ENCODE measurements around the gene NCOA1.
"Not testable (repeated sequence)": the region's sequence is repeated elsewhere in the genome, so short reads cannot be mapped to it uniquely, and the experiment has no call there.

NCOA1 gene

DNA sequence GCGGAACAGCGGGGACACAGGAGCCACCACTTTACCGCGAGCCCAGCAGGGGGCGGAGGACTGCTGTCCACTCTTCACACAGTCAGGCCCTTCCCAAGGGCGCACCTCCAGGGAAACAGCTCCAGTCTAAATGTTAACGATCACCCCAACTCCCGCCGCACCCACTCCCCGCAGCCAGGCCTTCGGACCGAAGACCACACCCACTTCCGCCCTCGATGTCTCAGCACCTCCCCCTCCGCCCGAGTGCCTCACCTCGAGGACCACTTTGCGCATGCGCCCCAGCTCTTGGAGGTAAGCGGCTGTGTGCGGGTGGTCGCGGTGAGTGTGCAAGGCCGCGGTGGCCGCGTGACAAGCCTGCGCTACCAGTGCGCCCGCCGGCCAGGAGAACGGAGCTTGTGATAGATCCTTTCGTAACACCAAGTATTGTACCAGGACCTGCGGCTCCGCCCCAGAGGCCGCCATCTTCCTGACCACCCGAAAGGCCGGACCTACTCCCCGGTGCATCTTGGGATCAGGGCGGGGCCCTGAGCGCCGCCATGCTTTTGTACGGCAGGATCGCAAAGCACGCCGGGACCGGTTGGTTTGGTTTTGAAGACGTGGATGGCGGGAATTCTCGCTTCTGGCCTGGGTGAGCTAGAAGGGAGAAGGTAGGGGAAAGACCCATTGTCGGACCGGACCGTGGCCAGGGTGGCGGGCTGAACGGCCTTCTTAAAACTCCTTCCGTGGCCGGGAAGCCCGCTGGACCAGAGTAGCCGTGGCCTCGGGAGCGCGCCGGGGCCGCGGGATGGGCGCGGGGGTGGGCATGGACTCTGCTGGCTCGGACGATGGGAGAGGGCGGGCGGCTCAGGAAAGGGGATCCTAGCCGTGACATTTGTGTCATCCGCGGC, 302.1 kb downstream of the NCOA1 start, which contains the start of the genes CENPO and PTRHD1:
Gene CENPO (plus strand): TSS at position 552 of the 887 bp plus-strand sequence. CDS start 495 bp downstream, outside the sequence.
Gene PTRHD1 (minus strand): TSS at position 518 of the 887 bp plus-strand sequence. CDS start 14 bp downstream, at position 504.
- DNase-seq (ENCODE audit: low read depth) = peak; percentile 88

DNA sequence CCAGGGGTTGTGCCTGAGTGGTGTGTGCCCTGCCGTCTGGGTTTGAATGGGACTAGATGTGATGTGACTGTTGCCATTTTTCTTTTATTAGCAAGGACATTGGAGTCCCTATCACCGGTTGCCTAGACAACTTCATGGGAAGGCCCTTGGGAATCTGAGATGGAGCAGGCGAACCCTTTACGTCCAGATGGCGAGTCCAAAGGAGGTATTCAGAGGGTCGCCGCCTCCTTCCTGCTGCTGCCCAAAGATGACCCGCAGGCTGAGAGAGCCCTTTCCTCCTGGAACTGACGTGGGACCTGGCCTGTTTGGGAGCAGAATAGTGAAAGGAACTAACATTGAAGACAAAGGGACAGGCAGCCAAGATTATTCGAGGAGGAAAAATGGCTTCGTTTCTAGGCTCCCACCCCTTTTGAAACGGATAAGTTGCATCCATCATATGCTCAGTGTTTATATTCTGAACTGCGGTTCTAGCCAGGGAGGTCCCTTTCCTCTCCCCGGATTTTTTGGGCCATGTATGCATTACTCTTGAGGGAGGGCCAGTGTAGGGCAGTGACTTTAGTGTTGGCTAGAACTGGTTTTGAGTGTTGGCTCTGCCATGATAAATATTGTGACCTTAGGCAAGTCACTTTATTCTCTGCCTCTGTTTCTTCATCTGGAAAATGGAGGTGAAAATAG, 302.8 kb downstream of the NCOA1 start:
- no peak for DNase-seq (ENCODE audit: low read depth)

DNA sequence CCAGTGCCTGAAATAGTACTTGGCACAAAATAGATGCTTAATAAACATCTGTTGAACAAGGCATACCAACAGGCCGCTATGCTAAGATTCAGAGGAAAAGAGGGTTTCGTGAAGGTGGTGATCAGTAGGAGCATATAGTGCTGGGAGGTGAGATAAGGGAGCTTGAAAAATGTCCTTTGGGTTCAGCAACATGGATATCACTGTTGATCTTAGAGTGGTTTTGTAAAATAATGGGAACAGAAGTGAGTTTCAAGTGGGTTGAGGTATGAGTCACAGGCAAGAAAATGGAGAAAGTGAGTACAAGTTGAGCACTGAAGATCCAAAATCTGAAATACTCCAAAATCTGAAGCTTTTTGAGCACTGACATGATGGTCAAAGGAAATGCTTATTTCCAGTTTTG, 306.6 kb downstream of the NCOA1 start:
- no peak for DNase-seq (ENCODE audit: low read depth)

DNA sequence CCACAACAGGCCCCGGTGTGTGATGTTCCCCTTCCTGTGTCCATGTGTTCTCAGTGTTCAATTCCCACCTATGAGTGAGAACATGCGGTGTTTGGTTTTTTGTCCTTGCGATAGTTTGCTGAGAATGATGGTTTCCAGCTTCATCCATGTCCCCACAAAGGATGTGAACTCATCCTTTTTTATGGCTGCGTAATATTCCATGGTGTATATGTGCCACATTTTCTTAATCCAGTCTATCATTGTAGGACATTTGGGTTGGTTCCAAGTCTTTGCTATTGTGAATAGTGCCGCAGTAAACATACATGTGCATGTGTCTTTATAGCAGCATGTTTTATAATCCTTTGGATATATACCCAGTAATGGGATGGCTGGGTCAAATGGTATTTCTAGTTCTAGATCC, 309.4 kb downstream of the NCOA1 start:
- DNase-seq (ENCODE audit: low read depth) = not testable (repeated sequence)

DNA sequence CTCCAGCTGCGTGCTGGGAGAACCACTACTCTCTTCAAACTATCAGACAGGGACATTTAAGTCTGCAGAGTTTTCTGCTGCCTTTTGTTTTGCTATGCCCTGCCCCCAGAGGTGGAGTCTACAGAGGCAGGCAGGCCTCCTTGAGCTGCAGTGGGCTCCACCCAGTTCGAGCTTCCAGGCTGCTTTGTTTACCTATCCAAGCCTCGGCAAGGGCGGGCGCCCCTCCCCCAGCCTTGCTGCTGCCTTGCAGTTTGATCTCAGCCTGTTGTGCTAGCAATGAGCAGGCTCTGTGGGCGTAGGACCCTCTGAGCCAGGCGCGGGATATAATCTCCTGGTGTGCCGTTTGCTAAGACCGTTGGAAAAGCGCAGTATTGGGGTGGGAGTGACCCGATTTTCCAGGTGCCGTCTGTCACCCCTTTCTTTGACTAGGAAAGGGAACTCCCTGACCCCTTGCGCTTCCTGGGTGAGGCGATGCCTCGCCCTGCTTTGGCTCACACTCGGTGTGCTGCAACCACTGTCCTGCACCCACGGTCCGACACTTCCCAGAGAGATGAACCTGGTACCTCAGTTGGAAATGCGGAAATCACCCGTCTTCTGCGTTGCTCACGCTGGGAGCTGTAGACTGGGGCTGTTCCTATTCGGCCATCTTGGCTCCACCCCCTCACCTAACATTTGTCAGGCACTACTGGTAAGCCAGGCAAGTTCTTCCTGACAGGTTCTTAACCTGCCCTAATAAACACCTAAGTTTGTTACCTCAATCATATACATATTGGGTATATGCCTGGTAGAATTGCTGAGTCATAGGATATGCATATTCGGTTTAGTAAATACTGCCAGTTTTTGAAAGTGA, 315.0 kb downstream of the NCOA1 start:
- not testable (repeated sequence) for DNase-seq (ENCODE audit: low read depth)

DNA sequence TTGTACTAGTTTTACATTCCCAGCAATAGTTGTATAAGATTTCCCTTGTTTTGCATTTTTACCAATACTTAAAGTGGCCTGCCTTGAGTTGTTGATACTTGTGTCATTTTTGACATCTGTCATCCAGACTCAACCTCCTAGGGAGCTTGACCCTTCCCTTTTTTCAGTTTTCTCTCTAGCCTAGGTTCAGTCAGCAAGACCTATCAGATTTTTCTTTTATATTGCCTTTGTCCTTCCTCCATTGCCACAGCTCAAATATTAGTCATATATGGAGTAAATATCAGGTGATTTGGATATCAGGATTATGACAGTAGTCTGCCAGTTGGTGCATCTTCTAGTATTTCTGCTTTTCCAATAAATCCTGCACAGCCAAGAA, 315.6 kb downstream of the NCOA1 start:
- no peak for DNase-seq (ENCODE audit: low read depth)

DNA sequence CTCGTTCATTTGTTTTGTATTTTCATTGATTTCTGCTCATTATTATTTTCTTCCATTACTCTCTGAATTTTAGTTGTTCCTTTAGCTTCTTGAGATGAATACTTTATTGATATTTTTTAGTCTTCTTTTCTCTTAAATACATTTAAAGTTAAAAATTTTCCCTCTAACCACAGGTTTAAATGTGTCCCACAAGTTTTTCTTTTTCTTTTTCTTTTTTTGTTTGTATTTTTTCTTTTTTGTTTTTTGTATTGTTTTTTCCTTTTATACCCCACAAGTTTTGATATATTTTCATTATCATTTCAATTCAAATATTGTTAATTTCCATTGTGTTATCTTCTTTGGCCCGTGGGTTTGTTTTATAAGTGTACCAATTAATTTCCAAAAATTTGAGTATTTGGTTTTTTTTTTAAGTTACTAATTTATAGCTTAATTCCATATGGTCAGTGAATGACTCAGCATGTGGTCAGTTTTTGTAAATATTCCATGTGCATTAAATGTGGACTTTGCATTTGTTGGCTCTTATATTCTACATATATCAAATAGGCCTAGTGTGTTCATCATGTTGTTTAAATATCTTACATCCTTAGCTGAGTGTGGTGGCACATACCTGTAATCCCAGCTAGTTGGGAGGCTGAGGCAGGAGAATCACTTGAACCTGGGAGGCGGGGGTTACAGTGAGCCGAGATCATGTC, 318.4 kb downstream of the NCOA1 start:
- peak; percentile 55 for DNase-seq (ENCODE audit: low read depth)

DNA sequence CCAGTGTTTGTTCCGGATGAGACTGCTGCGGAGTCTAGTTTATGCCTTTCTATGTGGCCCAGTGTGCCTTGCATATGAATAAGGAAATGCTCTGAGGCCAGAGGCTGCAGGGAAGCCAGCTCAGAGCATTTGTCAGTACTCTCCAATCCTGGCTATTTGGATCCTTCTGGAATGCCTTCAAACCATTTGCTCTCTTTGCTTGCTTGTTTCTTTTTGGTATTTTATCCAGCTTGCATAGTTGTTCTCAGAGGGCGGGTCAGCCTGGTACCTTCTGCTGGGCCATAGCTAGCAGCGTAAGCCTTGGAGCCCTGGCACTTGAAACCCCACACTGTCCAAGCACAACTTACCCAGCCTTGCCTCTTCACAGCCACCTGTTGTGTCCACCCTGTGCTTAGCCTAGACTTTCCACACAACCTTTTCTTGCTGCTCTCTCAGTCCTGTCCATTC, 322.7 kb downstream of the NCOA1 start:
- no peak for DNase-seq (ENCODE audit: low read depth)

DNA sequence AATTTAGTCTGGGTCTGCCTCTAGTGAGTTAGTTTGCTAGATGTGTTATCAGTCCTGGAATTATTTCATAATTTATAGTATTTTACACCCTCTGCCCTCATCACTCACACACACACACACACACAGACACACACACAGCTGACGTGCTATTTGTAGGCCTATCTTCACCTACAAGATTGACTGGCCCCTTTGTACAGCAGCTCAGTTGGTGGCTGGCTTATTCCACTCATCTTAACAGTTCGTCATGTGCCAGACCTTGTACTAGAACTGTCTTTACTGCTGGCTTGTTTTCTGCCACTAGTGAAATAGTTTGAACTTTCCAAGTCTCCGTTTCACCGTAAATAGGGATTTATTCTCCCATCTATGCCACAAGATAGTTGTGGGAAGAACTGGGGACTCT, 323.5 kb downstream of the NCOA1 start:
- no peak for DNase-seq (ENCODE audit: low read depth)

DNA sequence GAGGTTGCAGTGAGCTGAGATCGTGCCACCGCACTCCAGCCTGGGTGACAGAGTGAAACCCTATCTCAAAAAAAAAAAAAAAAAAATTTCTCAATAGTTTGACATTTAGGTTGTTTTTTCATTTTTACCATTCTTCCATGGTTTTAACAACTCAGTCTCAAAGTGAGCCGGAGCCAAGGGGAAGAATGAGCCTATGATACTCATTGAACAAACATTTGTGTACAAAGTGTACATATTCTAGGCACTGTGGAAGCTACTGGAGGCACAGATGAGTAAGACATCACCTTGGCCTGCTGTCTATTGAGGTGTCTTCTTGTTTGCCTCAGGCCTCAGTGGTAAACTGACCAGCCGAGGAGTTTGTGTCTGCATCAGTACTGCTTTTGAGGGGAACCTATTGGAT, 324.1 kb downstream of the NCOA1 start:
- DNase-seq (ENCODE audit: low read depth) = no peak

DNA sequence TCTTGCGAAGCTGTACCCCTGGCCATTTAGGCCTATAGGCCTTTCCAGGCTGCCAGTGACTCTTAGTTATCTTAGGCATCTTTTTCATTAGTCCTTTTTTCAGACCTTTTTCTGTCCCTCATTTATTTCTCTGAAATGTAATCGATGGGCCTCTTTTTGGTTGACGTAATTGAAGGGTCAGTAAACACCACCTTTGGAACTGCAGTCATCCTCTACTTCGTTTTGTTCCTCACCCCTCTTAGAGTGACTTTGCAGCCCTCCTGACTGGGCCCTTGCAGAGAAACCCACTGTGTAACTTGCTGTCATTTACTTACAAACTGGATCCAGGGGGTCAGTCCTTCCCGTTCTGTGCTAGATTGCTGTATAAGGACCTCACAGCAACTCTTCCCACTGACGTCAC, 325.4 kb downstream of the NCOA1 start:
- DNase-seq (ENCODE audit: low read depth) = no peak

DNA sequence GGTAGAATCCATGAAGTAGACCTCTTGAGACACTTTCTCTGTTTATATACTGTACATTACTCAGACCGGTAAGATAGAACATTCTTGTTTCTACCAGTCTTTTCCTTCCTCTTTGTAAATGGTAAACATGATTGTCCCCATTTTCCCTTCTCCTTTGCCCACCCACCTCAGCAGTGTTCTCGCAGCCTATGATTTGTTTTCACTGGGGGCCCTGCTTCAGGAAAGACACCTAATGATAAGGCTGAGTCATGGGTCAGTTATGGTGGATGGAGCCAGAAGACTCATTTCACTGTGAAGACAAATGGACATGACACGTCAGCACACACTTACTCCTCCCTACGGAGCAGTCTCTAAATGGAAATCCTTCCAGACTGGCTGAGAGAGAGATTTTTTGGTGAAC, 325.8 kb downstream of the NCOA1 start:
- no peak for DNase-seq (ENCODE audit: low read depth)

DNA sequence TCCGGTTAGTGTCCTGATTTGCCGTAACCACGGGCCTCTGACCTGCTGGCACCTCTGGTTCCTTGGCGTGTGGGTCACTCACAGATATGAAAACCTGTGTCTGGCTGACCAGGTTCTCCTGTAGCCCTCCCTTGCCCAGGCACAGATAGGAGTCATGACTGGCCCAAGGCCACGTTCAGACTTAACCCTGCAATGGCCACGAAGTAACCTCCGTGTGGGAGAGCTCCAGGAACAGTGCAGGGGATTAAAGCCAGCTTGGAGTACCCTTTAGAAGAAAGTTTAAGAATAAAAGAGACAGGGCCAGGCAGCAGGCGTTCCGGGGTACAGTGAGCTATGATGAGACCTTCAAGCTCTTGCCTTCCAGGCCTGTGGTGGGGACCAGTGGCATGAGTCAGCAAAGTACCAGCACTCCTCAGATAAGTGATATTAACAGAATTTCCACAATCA, 327.7 kb downstream of the NCOA1 start:
- no peak for DNase-seq (ENCODE audit: low read depth)

DNA sequence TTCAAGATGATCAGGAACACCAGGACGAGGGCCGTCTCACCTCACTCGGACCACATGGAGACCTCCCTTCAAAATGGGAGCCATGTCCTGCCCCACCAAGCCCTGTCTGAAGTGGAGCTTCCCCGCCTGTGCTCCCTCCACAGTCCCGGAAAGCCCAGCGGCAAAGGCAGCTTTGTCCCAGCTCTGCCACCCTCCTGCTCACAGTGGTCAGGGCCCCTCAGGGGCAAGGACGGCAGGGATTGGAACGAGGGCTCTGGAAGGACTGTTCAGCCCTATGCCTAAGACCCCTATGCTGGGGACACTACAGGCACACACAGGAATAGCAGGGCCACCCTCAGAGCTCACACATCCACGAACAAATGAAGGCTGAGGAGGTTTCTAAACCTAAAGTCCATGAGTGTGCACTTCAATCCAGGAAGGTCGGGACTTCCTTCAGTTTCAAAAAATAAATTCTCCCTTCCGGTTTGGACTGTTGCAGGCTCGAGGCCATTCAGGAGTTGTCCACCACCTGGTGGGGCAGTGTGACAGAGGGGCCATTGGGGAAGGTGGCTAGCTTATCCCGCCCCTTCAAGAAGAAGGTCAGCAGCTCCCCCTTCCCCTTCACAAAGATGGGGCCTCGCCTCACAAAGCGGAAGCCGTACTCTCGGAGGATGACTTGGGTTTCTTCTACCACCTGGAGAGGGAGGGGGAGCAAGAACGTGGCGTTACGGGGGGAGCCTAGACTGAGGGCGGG, 328.6 kb downstream of the NCOA1 start:
- DNase-seq (ENCODE audit: low read depth) = no peak

DNA sequence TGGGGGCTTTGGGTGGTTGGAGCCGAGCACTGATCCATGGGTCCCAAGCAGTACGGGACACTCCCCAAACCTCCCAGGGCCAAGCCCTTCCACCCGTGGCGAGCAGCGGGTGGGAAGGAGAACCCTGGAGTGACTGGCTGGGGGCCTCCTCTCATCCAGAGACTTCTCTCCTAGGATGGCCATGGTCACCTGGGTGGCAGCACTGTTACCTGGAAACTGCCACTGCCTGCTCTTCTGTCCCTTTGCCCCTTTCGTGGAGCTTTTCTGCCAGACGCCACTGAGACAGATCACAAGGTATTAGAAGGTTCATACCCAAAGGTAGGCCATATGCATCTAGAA, 329.1 kb downstream of the NCOA1 start:
- DNase-seq (ENCODE audit: low read depth) = no peak
